GM12872 (cell line): ENCODE data around the gene FGF22.

ENCODE experiments used
- CTCF ChIP-seq: IDR thresholded peaks from 3 replicates; pipeline ENCODE4 v1.5.1; 2011; ENCODE audit warnings: low read depth, mild to moderate bottlenecking, low read length, moderate library complexity; ENCODE audit not compliant: insufficient read depth

The FGF22 gene

DNA sequence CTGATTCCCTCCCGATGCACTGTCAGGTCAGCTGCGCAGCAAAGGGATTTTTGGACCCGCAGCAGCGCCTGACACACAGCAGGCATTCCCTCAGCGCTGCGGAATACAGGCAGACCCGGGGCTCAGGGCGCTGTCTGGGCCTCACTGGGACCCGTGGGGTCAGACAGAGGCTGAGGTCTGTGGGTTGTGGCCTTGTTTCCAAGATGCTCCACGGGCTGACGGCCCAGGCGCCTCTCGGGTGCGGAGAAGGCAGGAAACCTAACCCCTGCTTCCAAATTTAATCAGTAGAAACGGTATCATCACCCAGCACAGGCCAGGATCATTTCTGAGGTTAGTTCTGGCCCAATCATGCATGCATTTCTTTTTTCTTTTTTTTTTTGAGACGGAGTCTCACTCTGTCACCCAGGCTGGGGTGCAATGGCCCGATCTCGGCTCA, 24.0 kb downstream of the FGF22 start:
- TF ChIP-seq CTCF = no peak

DNA sequence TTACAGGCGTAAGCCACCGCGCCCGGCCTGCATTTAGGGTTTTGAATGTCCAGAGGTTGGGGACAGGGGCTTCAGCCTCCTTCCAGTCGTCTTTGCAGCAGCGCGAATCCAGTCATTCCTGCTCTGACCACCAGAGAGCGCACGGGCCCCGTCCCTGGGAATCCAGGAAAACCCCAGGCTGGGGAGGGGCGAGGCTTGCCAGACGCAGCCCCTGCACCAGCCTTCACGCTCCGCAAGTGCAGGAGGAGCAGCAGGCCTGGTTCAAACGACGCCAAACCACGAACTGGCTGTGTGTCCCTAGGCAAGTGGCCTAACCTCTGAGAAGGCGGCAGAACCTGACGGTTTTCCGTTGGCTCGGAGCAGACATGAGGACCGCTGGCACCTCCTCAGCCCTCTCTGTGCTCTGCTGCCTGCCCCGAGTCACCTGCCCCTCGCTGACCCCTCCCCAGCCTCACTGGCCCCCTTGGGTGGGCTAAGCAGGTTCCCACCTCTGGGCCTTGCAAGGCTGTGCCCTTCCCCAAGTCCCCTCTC, 25.3 kb downstream of the FGF22 start:
- TF ChIP-seq CTCF = peak; percentile 90

DNA sequence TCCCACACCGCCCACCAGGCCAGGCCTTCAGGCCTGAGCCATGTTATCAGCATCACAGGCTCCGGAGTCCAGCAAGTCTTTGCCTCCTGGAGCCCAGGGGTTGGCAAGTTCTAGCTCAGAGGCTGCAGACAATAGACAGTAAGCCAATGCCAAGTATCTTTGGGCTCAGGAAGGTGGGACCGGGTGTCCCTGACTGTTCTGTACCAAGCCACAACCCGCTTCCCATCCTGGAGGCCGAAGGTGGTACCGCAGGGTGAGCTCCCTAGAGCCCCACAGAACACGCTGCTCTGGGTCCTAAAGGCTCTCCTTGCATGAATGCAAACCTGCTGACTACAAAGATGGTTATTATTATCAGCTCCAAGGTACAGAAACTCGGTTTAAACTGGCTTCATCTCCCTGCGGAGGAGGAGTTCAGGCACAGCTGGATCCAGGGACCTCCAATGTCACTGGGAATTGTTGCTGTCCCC, 31.0 kb downstream of the FGF22 start:
- peak; percentile 36; the same call in 1 of the 3 replicates for TF ChIP-seq CTCF

DNA sequence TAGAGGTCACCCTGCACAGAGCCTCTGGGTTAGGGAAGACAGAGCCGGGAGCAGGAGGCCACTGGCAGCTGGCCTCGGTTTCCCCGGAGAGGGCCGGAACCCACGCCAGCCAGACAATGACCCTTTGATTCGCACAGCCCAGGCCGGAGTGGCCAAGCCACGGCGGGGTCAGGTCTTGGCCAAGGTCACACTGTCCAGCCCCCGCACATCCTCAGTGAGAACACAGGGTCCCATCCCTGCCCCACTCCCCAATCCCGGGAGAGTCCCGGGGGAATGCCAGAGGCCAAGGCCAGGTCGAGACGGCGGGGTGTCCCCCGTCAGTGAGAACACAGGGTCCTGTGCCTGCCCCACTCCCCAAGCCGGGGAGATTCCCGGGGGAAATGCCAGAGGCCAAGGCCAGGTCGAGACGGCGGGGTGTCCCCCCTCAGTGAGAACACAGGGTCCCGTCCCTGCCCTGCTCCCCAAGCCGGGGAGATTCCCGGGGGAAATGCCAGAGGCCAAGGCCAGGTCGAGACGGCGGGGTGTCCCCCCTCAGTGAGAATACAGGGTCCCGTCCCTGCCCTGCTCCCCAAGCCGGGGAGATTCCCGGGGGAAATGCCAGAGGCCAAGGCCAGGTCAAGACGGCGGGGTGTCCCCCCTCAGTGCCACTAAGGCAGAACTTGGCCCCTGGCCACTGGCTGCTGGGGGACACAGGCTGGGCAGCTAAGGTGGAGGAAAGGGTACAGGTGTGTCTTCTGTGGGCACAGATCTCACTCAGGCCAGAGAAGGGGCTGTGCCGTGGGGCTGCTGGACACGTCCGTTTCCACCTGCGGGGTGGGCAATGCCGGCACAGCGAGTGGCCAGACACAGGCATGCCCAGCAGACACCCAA, 34.8 kb downstream of the FGF22 start:
- TF ChIP-seq CTCF = no peak

- no peak for TF ChIP-seq CTCF
These were observed 36.3 kb downstream of the FGF22 start for GRCh38 chr19:676007-676338.

DNA sequence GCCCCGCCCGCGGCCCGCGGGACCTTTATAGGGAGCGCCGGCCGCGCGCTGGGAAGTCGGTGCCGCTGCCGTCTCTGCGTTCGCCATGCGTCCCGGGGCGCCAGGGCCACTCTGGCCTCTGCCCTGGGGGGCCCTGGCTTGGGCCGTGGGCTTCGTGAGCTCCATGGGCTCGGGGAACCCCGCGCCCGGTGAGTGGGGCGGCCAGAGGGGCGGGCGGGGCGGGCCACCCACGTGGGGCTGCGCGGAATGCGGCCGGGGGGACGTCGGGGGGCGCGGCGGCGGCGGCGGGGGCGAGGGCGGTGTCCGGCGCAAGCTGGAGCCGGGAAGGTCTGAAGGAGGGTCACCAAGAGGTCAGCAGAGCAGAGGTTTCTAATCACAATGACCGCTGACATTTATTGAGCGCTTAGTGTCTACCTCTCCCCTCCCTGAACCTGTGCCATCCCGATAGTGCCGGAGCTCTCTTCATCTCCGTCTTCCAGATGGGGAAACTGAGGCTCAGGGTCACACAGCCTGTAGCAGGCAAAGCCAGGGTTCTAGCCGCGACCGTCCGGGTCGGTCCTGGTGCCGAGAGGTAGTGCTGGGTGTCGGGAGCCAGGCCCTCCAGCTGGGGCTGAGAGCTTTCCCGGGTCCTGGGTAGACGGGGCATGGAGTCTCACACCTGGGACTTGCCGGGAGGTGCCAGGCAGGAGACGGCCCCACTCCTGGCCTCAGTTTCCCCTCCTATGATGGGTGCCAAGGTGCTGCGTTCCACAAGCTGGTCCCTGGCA, 36.8 kb downstream of the FGF22 start, which contains the start of gene FSTL3:
Gene FSTL3 (plus strand): TSS at position 54 of the 767 bp plus-strand sequence. CDS start 32 bp downstream, at position 86.
- no peak for TF ChIP-seq CTCF

DNA sequence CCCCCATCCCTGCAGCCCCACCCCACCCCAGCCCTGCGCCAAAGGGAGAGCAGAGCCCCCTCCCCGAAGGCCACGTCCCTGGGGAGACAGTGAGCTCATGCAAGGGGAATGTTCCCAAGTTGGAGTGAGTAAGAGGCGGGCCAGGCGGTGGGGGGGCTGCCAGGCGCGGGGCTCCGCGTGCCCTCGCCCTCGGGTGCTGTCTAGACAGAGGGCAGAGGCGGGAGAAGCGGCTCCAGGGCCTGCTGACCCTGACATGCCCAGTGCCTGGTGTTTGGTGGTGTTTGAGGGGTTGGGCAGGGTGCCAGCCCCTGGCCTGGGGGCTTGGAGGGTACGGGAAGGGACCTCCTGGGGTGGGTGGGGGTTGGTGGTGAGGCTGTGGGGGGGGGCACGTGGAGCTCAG, 37.5 kb downstream of the FGF22 start:
- no peak for TF ChIP-seq CTCF
